SHP77 treated with DMSO at 0.1 percent for 48 hours (cell line): ENCODE results near the gene PUSL1.

Source experiments
- DNase-seq: peaks from one replicate; lab custom pipeline; 2025; lab: John Stamatoyannopoulos, UW

Gene PUSL1

GRCh38 chr1:1307923-1308755 is at the start of gene PUSL1, which contains the start of gene ACAP3:
PUSL1 (plus strand) TSS chr1:1308597; CDS start chr1:1308644, 47 bp downstream.
ACAP3 (minus strand) TSS chr1:1307930; CDS start chr1:1307815, 115 bp downstream.
- DNase-seq: peak; percentile 69

GRCh38 chr1:1259119-1259488 is 49.3 kb upstream of the PUSL1 start:
- no peak for DNase-seq

GRCh38 chr1:1259540-1259939 is 48.9 kb upstream of the PUSL1 start:
- no peak for DNase-seq

GRCh38 chr1:1259951-1260600 is 48.3 kb upstream of the PUSL1 start:
- DNase-seq: no peak

GRCh38 chr1:1260843-1261560 is 47.4 kb upstream of the PUSL1 start:
- no peak for DNase-seq

GRCh38 chr1:1262071-1262470 is 46.3 kb upstream of the PUSL1 start:
- no peak for DNase-seq

- DNase-seq: no peak
Measured at GRCh38 chr1:1262758-1263157, 45.6 kb upstream of the PUSL1 start.

GRCh38 chr1:1264026-1264425 is 44.4 kb upstream of the PUSL1 start:
- no peak for DNase-seq

GRCh38 chr1:1264868-1265272 is 43.5 kb upstream of the PUSL1 start:
- DNase-seq: no peak

GRCh38 chr1:1267488-1268283 is 40.7 kb upstream of the PUSL1 start:
- no peak for DNase-seq

GRCh38 chr1:1268284-1268682 is 40.1 kb upstream of the PUSL1 start:
- DNase-seq: no peak

- no peak for DNase-seq
Measured at GRCh38 chr1:1270813-1271212, 37.6 kb upstream of the PUSL1 start.

- no peak for DNase-seq
Measured at GRCh38 chr1:1272341-1273208, 35.8 kb upstream of the PUSL1 start.

- DNase-seq: no peak
Measured at GRCh38 chr1:1273209-1273511, 35.2 kb upstream of the PUSL1 start.

GRCh38 chr1:1273512-1274298 is 34.7 kb upstream of the PUSL1 start, which contains the start of gene UBE2J2:
UBE2J2 (minus strand) TSS chr1:1273854; CDS start chr1:1267992, 5,862 bp downstream.
- peak; percentile 22 for DNase-seq

GRCh38 chr1:1274299-1274930 is 34.0 kb upstream of the PUSL1 start:
- no peak for DNase-seq

GRCh38 chr1:1274931-1275431 is 33.4 kb upstream of the PUSL1 start:
- no peak for DNase-seq

GRCh38 chr1:1275836-1276235 is 32.6 kb upstream of the PUSL1 start:
- no peak for DNase-seq

GRCh38 chr1:1278620-1279019 is 29.8 kb upstream of the PUSL1 start:
- DNase-seq: no peak

- no peak for DNase-seq
Measured at GRCh38 chr1:1279028-1279427, 29.4 kb upstream of the PUSL1 start.
